Posterior cingulate gyrus (tissue), 11 donors: ENCODE data around the gene LDLRAP1.
"Not testable (repeated sequence)": the region's sequence is repeated elsewhere in the genome, so short reads cannot be mapped to it uniquely, and the experiment has no call there.

Experiments used
- DNase-seq, 10 donors: peaks; one replicate each; pipeline versions ENCODE4 v3.0.0 to v3.0.0-alpha.2; 2020 to 2021; ENCODE audit warnings: mixed read lengths in 3 of 10
- intact Hi-C: fragments of 100-400 bp; cut with DNase I; formaldehyde crosslinking; loops from one replicate; pipeline ENCODE4 v1.15.1; 2023

Gene LDLRAP1, protein sequence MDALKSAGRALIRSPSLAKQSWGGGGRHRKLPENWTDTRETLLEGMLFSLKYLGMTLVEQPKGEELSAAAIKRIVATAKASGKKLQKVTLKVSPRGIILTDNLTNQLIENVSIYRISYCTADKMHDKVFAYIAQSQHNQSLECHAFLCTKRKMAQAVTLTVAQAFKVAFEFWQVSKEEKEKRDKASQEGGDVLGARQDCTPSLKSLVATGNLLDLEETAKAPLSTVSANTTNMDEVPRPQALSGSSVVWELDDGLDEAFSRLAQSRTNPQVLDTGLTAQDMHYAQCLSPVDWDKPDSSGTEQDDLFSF

DNA sequence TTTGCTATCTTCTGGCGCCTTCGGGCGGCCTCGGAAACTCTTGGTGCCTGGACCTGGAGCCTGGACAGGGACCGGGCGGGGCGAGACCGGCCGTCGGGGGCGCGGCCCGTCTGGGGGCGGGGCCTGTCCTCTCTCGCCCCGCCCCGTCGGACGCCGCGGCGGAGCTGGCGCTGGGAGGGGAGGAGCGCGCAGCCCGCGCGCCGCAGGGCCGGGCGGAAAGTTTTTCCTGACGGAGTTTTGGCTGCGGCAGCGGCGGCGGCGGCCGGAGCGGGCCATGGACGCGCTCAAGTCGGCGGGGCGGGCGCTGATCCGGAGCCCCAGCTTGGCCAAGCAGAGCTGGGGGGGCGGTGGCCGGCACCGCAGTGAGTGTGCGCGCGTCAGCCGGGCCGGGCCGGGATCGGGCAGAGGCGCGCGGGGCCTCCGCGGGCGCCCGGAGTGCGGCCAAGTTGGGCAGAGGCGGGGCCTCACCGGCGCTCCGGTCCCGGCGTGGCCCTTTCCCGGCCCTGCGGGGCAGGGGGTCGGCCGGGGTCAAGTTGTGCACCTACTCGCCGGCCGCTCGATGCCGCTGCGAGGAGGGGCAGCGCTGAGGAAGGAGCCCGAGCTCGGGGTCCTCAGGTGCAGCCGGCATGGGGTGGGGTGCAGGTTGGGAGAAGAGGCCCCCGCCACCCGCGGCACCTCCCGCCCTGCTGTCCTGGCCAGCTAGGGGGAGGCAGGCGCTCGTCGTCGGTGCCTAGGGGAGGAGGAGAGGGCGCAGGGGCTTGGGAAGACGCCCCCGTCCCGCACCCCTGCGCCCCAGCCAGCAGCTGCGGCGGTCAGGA lies at the start of gene LDLRAP1:
Gene LDLRAP1, plus strand, starts transcription at position 182 of the 818 bp plus-strand sequence. Its CDS starts 93 bp downstream, at position 275.
- intact Hi-C loops = loop anchor here (10.0 kb wide), 1 partner anchor 251 kb away; no protein-coding TSS in a partner anchor
- DNase-seq = peak; percentile 57 to 97 (median 68)

DNA sequence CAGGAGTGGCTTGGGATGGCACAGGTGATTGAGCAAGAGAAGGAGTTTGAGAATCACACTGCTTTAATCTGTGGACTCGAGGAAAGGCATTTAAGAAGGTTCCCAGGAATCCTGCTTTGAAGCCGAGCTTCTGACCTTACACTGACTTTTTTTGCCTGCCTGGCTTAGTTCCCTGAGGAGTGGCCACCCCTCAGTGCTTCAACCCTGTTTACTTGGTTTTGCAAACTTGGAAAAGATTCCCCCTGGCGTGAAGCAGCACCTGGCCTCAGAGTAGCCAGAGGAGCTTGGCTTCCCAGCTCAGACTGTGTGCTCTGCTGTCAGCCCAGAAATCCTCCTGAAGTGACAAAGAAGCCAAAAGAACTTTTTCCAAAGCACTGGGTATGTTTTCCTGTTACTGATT lies 48.5 kb upstream of the LDLRAP1 start:
- DNase-seq = no peak
- intact Hi-C loops = no loop called here

DNA sequence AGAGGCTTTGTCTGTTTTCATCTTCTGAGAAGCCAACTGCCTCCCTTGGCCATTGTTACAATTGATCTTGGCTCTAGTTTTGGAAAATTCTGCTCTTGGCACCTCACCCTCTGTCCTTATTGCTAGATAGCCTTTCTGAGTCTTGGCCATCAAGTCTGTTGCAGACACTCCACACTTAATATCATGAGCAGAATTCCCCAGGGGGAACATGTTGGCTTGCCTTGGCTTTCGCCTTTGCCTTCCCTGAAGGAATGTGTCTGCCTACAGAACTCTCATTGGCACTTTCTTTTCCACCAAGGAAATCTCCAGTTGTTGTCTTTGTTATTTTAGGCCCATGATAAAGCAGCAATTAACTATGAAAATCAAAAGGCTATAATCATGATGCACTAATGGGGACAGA lies 42.7 kb upstream of the LDLRAP1 start:
- intact Hi-C loops = no loop called here

DNA sequence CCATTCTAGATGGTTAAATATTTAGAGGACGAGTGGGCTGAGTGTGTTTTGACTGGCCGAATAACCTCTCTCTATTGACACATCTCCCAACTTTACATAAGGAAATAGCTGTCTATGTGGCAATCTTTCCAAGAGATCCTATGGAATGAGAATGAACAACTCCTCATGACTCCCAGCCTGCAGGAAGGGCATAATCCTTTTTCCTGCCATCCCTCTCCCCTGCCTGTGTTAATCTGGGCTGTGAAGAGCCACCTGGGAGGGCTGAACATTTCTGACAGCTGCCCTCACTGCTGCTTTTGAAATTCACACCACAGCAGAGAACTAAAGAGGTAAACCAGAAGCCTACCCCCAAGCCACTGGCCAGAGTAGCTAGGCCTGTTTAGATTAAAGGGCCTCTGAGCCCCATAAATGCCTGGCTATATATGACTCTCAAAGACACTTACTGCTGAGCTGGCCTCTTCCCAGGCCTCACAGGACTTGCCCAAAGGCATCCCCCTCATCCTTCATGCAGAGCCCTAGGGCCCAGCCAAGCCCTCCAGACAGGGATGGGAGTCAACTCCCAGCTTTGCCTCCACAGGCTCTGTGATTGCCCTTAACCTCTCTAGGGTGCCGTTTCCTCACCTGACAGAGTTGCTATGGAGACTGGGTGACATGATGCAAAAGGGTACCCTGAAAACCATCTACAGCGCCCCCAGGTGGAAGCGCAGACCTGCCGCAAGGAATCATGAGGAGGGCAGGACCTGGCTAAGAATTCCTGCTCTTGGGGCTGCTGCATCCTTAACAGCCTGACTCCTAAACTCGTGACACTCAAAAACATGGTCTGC lies 42.0 kb upstream of the LDLRAP1 start:
- peak in 1 of 10 donors; percentile 77 for DNase-seq
- intact Hi-C loops = no loop called here

More for the DNA sequence above, 42.7 kb upstream of the LDLRAP1 start:
- no peak for DNase-seq

DNA sequence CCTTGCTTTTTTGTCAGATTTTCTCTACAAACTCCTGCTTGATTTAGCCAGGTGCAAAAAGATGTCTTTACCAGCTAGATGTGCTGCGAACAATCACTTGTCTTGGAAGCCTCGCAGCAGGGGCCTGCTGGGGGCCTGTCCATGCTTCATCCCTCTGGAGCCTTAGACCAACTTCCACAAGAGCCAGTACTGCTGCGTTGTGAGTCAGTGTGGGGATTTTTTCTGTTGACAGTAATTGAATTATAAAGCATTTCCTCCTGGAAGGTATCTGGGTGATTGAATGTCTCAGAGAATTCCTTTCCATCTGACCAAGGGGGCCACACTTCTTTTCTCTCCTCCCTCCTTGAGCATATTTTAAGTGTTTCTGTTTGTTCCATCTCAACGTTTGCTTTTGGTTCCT lies 40.4 kb upstream of the LDLRAP1 start:
- DNase-seq = no peak
- intact Hi-C loops = no loop called here

DNA sequence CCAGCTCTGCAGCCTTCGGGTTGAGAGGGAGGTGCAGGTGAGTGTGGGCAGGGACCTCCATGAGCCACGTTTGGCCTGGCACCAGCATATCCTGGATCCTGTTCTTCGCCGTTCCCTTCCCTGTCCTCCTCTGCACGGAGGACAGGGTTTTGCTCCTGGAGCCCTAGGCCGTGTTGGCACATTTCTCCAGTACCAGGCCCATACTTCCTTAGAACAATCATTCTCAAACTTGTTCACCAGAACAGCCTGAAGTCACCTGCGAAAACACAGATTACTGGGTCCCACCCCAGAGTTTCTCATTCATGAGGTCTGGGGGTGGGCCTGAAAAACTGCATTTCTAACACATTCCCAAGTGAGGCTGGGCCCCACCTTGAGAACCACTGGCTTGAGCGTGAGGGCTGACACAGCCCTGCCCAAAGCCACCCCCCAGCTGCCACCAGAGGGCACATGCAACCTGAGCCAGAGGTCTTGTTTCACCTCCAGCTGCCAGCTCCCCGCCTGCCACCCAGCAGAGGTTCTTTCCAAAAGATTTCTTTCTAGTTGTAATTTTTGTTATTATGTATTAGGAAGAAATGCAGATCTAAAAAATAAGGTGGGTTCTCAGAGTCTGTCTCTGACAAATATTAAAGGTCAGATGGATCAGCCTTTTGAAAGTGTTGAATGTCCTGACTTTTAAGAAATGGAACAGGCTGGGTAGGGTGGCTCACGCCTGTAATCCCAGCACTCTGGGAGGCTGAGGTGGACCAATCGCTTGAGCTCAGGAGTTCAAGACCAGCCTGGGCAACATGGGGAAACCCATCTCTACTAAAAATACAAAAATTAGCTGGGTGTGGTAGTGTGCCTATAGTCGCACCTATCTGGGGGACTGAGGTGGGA lies 39.6 kb upstream of the LDLRAP1 start:
- DNase-seq = peak in 7 of 10 donors; percentile 32 to 87 (median 38)
- intact Hi-C loops = no loop called here

DNA sequence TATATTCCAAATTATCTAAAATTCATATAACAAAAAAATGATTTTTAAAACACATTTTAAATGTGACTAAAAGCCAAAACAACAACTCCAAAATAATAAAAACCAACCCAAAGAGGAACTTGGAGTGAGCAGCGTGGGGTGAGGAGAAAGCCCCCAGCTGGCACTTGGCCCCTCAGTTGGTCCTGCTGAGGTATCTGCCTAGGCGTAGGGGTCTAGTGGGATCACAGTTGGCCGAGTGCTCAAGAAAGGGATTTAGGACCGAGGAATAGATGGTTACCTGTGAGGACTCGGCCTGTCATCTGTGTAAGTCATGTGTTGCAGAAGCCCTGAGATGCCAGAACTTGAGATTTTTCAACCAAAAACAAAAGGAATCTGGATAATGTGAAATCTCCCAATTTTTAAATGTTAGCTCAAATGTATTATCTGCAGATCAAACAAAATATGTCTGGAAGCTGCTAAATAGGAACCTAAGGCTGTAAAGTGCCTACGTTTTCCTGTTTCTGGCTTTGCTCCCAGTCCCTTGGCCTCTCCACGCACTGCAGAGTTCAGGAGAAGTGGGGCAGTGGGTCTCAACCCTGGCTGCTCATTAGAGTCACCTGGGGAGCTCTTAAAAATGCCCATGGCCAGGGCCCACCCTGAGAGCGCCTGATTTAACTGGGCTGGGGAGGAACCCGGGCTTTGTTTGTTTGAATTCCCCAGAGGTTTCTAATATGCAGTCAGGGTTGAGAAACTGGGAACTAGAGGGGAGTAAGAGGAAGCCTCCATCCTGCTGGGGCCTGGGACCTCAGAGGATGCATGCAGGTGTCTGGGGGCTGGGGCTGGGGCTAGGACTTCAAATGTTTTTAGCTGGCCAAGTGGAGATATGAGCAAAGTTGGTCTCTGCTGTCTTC lies 38.5 kb upstream of the LDLRAP1 start:
- intact Hi-C loops = no loop called here

DNA sequence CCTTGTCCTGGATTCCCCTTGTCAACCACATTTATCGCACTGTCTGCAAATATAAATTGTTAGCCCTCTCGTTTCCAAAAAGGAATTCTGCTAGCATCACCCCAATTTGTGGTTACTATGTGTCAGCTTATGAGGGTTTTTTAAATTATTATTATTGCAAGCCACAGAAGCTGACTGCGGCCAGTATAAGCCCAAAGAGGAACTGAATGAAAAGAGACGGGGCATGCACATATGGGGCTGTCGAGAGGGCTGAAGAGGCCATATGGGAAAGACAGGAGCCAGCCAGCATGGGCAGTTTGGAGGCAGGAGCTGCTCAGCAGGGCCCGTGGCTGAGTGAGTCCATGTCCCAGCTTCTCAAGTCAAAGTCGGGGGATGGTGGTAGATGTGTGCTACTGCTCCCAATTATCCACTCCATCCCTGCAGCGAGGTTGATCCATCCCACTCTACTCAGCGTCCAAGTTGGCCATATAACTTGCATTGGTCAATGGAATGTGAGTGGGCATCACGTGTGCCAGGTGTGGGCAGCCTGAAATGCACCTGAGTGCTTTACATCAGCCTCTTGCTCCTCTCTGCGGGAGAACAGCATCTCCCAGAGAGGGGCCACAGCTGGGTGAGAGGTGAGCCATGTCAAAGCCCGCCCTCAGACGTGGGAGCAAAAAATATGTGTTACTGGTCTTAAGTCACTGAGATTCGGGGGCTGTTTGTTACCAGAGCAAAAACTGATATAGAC lies 37.6 kb upstream of the LDLRAP1 start:
- intact Hi-C loops = no loop called here

More for the DNA sequence above, 38.5 kb upstream of the LDLRAP1 start:
- peak in 1 of 10 donors; percentile 34 for DNase-seq

GRCh38 chr1:25506566-25507463 lies 36.6 kb upstream of the LDLRAP1 start:
- intact Hi-C loops = not testable (repeated sequence)
- DNase-seq = peak in 1 of 10 donors; percentile 71

More for the DNA sequence above, 37.6 kb upstream of the LDLRAP1 start:
- DNase-seq = peak in 1 of 10 donors; percentile 33

GRCh38 chr1:25513666-25514065 lies 29.7 kb upstream of the LDLRAP1 start:
- DNase-seq = peak in 2 of 10 donors; percentile 30 to 47
- intact Hi-C loops = no loop called here

DNA sequence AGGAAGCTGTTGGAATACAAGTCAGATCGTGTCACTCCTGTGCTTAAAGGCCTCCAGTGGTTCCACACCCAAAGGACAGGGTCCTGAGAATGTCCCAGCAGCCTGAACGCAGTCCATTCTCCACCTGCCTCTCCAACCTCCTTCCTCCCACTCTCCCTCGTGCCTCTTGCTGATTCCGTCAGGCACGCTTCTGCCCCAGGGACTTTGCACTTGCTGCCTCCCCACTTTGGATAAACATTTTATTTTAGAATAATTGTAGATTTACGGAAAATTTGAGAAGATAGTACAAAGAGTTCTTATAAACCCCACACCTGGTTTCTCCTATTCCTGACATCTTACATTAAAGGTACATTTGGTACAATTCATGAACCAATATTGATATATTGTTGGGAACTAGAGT lies 28.4 kb upstream of the LDLRAP1 start:
- peak in 1 of 10 donors; percentile 29 for DNase-seq

GRCh38 chr1:25516686-25517085 lies 26.7 kb upstream of the LDLRAP1 start:
- peak in 1 of 10 donors; percentile 12 for DNase-seq
- intact Hi-C loops = no loop called here

More for the DNA sequence above, 28.4 kb upstream of the LDLRAP1 start:
- intact Hi-C loops = no loop called here

DNA sequence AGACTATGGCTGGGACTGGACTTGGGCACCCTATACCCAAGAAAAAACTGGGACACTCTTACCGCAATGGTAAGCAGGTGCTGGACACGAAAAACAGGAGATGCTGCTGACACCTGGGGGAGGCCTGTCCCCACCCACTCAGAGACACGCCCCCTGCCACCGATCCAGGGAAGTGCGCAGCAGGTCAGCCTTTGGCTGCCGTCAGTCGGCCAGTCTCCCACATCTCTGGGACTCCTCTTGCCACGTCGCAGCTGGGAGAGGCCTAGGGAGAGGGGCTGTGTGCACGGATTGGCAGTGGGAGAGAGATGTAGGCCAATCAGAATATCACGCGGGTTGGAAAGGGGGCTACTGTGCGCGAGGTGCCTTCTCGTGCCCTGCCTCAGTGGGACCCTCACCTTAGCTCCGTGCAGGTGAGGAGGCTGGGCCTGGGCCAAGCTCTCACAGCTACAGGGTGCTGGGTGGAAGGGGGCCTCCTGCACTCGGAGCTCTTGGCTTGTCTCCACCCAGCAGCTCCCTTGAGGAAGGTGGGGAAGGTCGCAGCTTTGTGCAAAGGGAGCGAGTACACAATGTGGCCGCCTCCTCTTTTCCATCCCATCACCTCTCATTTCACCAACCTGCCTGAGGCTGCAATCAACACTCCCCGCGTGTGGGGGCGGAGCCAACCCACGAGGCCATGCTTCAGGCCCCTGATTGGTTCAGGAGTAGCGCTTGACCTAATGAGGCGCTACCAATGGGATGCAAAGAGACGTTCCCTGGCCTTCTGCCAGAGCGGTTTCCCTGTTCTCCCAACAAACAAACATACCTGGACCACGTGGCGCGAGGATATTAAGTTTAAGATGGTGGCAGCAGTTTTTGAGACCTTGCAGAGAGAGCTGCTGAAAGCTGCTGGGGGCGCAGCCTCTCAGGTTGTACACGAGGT lies 25.7 kb upstream of the LDLRAP1 start:
- peak in 2 of 10 donors; percentile 35 to 72 for DNase-seq
- intact Hi-C loops = no loop called here

GRCh38 chr1:25519624-25520023 lies 23.8 kb upstream of the LDLRAP1 start:
- peak in 2 of 10 donors; percentile 22 to 43 for DNase-seq
- intact Hi-C loops = loop anchor here (5.0 kb wide), 1 partner anchor 278 kb away; no protein-coding TSS in a partner anchor

DNA sequence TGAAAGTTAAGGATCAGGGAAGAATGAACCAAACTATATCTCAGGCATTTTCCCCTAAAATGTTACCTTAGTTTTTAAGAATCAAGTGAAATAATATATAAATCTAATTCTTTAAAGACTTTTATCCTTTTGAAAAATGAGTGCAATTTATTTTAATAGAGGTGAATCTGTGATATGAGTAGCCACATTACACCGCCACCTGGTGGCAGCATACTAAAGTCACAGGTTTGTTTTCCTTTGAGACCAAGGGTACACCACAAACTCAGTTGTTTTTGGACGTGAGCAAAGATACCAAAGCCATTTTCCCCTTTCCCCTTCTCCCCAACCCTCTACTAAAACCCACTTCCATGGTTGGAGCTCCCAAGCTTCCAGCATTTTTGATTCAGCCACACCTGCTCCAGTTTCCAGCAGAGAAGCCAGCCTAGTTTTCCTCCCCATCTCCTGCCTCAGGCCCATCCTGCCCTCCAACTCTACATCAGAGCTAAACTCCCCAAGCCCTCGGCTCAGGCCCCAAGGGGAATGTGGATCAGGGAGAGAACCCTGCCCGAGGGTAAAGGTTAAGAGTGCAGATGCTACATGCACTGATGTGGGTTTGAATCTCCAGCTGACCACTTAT lies 22.9 kb upstream of the LDLRAP1 start:
- intact Hi-C loops = loop anchor here (5.0 kb wide), 1 partner anchor 277 kb away; no protein-coding TSS in a partner anchor
- peak in 9 of 10 donors; percentile 34 to 92 (median 73) for DNase-seq
